AG08395 (cell line): ENCODE data around the gene ALPL.

Source experiments
- DNase-seq: peaks from one replicate; pipeline ENCODE4 v3.0.0; 2012; ENCODE audit warnings: mixed read lengths, low spot score

Gene ALPL

DNA sequence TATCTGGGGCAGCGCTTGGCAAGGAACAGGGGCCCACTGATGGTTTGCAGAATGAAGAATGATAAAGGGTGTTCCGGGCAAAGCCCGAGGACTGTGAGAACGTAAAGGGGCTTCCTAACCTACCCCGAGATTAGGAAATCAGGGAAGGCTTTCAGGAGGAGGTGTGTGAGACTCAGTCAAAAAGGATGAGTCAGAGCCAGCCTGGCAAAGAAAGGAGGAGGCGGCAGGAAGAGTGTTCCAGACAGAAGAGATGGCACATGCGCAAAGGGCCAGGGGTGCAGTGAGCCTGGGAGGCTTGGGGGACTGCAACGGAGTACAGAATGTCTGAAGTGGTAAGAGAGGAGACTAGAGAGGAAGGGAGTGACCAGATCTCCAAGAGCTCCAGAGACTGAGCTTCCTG is 89.7 kb downstream of the ALPL start:
- DNase-seq = no peak

DNA sequence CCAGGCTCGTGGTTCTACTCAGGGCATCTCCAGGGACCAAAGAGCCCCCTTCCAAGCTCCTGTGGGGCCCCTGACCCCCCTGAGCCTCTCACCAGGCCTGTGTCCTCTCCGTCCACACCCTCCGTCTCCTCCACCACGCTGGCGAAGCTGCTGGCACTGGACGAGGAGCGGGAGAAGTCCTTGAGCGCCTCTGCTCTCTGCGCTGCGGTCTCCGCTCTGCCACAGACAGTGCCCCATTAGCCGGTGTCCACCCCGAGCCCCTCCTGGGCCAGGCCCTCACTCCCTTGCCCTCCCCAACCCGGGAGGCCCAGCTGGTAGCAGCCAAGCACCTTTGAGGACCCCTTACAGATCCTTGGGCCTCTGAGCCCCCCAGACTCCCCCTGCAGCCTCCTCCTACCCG is 90.2 kb downstream of the ALPL start:
- DNase-seq = no peak

DNA sequence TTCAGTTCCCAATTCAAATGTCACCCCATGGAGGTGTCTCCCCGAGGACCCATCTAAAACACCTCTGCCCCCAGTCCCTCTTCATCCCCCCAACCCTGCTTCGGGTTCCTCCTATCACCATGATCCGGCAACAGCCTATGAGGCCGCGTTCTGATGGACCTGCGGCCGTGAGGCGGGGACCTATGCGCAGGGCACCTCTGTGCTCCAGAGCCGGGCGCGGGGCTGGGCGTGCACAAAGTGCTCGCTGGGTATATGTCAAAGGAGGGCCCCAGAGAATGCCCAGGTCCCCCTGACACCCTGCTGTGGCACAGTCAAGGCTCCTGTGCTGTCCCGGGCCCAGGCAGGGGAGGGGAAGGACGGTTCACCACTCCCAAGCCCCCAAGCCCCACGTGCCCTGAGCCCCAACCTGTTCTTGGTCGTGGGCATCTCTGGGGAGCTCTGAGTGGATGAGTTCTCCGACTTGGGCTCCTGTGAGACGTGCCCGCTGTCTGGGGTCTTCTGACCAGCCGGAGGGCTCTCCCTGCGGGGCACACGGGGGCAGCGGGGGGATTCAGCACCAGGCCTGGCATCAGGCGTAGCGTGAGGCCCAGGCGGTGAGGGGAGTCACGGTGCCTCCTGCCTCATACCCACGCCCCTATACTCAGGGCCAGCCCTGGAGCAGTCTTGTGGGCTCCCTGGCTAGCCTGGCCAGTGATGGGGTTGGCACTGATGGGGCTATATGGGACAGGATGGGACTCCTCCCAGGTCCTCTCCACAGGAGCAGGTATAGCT is 92.2 kb downstream of the ALPL start:
- DNase-seq = no peak

DNA sequence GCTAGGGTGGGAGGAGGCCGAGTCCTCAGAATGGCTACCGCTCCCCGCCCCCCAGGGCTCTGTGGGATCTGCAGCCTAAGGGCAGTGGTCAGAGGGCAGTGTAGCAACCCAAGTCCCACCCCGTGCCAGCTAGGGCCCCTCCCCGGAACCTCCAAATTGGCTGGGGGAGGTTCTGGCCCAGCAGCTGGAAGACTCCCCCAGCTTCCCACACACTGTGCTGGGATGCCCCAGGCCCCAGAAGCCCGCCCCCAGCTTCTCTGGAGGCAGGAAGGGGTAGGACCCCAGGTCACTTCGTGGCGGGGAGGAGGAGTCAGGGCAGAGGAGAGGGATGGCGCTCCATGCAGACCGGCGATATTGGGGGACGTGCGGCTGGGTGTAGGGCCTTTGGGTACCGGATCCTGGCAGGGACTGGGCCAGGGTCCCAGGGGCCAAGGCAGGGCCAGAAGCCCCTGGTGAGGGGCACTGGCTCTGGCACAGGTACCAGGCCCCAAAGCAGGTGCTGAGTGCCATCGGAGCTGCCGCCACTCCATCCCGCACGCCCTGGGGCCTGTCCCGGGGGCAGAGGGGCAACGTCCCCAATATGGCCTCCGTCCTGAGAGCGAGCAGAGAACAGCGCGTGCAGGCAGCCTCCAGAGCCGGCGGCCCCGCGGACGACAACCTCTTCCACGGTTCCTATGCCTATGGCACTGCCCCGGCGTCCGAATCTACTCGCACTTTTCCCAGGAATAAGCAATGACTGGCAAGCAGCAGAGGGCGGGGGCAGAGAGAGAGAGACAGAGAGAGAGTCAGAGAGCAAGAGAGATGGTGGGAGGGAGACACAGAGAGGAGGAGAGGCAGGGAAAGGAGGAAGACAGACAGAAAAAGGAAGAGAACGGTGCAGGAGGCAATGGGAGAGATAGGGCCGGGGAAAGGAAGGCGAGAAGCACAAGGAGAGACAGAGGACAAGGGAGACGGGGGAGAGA is 94.2 kb downstream of the ALPL start:
- DNase-seq = no peak

DNA sequence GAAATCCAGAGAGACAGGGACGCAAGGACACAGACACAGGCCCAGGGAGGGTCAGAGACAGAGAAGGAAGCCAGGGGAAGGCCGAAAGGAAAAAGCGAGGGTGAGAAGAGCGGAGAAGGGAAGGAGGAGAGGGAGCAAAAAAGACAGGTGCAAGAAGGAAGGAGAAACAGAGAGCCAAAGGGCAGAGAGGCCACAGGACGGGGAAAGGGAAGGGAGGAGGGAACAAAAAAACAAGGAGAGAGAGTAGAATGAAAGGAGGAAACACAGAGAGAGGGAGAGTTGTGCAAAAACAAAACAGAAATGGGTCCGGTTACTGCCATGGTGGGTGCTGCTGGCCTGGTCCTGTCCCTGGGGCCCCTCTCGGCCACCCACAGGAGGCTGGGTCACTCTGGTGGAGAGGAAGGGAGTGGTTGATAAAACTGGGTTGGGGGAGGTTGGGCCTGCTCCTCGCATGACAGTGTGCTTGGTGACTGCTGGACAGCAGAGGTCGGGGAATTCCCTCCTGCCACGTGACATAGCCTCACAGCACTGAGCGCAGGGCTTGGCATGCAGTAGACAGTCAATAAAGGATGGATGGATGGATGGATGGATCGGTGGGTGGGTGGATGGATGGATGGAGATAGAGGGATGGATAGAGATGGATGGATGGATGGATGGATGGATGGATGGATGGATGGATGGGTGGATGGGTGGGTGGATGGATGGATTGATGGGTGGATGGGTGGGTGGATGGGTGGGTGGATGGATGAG is 95.2 kb downstream of the ALPL start:
- no peak for DNase-seq

DNA sequence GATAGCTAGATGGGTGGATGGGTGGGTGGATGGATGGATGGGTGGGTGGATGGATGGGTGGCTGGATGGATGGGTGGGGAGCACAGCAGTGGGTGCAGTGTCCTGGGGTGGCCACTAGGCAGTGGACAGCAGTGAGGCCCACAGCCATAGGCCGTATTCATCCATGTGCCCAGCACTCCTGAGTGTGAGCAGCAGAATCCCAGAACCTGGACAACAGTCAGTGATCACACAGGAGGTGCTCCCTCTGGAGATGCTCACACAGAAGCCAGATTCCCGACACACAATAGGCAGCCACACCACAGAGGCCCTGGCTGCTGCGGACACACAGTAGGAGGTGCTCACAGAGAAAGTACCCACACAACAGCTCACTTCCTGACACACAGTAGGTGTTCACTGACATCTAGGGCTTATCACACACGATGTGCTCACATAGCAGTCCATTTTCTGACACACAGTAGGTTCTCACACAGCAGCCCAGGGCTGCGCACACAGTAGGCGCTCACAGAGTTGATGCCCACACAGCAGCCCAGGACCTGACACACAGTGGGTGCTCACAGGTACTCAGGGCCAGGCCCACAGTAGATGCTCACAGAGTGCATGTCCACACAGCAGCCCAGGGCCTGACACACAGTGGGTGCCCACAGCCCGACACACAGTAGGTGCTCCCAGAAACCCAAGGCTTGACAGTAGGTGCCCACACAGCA is 95.9 kb downstream of the ALPL start:
- DNase-seq = no peak

DNA sequence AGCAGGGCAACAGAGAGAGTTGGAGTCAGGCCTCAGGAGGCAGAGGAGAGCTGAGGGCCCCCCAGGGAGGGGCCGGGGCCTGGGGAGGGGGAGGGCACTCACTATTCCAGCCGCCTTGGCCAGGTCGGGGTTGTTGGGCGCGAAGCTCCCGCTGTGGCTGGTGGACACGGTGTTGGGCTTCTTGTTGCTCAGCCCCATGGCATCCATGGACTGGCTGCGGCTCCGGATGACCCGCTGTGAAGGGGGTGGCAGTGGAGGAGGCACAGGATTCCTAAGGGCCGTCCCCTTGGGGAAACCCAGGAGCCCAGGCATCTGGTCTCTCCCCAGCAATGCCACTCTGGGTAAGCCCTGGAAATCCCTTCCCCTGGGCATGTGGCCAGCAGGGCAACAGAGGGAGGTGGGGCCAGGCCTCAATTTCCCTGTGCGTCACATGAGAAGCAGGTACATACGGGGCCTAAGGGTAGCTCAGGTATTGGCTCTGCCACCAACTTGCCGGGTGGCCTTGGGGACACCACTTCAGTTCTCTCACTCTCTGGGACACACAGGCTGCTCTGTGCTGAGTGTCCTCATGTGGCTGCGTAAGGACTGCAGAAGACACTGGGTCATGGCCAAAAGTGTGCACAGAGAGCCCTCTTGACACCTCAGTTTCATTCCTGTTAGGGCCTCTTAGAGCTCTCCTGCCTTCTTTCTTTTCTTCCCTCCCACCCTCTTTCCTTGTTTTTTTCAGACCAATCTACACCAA is 96.9 kb downstream of the ALPL start:
- DNase-seq = no peak

DNA sequence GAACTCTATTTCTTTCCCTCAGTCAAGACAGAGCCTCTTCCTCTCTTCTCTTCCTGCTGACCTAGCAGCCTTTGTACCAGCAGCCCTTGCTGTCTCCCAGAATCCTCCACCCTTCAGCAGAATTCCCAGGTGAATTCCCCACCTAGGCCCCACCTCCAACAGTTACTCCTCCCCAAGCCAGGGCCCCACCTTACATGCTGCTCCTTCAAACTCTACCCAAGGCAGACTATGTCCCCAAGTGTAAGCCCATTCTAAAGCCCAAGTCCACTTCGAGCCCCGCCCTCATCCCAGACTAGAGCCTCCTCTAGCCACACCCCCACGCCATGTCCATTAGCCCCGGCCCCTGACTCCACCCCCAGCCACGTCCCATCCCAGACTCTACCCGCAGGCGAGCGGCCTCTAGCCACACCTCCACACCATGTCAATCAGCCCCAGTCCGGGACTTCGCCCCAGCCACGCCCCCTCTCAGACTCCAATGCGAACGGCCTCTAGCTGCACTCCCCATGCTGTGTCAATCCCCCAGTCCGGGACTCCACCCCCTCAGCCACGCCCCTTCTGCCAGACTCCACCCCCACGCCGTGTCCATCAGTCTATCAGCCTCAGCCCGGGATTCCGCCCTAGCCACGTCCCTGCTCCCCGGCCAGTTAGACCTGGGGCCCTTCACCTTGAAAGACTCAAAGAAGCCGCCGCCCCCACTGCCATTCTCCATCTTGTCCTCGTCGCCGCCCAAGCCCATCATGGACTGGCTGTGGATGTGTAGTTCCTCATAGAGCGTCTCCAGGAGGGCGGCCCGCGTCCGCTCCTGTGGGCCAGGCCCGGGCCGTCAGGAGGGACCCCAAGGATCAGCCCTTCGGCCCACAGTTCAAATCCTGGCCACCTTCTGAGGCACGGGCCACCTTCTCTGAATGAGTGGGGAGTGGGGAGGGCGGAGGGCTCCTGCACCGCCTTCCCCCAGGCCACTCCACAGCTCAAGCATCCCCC is 98.6 kb downstream of the ALPL start:
- peak; percentile 75 for DNase-seq

DNA sequence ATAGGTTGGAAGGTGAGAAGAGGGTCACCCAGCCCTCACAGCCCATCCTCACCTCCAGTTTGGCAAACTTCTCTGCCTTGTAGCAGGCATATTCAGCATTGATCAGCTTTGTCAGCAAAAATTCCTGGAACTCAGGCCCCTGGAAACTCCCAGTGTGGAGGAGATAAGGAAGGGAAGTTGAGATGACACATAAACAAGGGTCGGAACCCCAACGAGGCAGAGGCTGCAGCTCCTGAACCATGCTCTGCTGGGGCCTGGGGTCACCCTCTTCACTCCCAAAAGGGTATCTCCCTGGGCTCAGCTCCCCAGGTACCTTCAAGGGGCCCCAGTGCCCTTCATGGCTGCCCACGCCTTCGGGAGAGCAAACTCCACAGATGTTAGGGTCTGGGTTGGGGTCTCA is 99.6 kb downstream of the ALPL start:
- no peak for DNase-seq

DNA sequence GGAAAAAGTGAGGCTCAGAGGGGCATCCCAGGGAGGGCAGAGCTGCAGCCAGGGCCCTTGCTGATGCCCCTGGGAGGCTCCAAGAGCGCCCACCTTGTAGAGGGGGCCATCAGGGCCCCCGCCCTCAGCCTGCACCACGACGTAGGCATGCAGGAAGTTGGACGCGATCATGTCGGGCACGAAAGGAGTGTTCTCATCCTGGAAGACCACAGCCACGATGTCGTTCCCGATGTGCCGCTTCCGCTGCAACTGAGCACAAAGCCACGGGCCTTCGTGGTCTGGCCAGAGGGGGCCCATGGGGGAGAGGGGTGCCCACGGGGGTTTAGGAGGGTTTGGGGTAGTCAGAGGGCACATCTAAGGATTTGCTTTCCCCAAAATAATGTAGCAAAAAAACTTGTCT is 100.8 kb downstream of the ALPL start:
- DNase-seq = no peak

DNA sequence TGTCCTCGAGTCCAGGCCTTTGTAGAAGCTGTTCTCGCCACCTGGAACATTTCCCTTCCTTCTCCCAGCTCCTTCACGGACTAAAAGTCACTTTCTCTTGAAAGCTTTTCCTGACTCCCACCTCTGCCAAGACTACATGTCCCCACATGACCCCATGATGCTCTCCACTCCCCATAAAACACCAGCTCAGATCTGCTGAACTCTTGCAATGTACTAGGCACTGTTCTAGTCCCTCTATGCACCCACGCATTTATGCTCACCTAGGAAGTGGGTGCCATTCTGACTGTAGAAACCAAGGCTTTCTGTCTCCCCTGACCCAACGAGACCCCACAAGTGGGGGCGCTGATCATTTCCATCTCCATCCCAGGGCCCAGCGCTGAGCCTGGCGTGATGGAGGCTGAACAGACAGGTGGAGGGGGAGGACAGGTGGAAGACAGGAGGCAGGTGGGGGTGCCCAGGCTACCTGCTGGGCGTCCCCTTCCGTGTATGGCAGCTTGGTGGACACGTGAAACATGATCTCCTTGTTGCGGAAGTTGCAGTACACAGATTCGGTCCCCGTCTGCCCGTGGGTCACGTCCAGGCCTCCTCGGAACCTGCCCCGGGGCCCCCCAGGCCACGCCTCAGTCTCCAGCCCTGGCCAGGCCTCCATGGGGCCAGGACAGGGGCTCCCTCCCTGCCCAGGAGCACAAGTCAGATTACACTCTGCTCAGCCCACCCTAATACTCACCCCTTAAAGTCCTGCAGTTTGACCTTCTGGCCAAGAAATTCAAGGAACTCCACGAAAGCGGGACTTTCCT is 102.0 kb downstream of the ALPL start:
- DNase-seq = no peak

DNA sequence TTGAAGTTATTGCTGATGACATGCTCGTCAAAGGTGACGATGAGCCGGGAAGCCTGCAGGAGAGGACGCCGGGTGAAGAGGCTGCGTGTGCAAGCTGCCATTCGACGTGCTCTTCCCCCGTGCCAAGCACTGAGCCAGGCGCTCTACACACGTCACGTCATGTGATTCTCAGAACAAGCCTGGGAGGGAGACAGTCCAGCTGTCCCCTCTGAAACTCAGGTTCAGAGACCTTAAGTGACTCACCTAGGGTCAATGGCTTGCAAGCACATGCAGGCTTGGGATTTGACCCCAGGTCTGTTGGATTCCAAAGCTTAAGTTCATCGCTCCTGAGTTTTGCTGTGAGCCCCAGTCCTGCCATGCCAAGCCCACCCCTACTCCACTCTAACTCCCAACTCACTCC is 102.8 kb downstream of the ALPL start:
- DNase-seq = no peak

DNA sequence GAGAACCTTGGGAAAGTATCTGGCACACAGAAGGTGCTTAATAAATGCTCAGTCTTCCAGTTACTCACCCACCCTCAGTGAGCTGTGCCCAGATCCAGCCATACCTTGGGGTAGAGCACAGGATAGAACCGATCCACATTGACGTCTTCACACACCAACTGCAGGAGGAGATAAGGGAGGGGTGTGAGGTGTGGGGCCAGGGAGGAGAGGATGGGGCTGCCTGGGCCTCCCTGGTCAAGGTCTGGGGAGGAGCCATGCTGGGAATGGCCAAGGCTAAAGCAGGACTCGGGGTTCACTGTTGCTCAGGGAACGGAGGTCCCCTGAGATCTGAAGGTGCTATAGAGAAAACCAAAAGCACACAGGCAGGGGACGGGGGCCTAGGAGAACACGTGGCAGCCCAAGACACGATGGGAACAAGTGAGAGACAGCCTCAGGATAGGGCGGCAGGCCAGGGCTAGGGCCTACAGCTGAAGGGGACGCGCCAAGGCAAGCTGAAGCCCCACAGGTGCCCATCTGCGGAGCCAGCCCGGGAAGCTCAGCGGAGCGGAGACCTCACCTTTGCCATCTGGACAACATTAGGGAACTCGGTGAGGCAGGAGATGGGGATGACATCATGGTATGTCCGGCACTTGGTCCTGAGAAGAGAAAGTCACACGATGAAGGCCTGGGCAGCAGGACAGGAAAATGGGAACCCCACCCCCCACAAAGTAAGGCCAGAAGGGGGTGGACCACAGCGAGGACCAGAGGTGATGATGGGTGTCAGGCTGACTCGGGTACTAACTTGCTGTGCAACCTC is 104.0 kb downstream of the ALPL start:
- DNase-seq = no peak

DNA sequence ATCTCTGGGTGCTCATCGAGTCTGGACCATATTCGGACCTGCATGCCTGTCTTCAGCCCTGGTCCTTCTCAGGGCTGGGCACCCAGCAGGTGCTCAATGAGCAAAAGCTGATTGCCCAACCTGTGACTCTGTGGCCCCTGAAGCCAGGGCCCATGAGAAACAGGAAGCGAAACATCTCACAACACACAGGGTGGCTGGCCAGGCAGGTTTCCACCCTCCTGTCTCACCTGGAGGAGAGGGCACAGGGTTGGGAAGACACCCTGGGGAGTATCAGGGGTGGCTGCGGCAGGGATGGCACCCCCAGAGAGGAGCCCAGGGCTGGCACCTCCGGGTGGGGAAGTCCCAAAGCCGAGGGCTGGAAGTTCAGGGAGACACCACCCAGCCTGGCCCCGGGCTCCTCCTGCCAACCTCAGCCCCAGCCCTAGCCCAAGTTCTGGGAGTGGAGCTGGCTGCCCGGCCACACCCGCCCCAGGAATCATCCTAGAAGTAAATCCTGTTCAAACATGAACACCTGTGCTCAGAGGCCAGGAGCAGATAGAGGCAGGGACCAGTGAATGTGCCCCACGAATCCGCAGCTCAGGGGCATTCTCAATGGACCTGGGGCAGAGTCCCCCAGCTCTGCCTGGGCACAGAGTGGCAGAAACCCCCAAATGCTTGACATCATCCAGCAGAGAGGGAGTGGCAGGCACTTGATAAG is 105.3 kb downstream of the ALPL start:
- no peak for DNase-seq

DNA sequence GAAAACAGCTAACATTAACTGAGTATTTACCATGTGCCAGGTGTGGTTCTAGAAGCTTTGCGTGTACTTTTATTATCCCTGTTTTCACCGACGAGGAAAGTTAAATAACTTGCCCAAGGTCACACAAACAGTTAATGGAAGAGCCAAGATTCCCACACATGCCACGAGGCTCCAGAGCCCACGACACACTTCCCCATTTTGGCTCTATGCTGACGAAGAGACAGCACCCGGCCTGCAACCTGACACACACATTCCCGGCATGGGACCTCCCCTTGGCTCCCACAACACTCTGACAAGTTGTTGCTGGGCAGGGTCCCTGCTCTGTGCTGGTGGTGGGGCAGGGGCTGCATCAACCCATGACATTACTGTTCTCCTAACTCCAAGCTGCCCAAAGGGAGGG is 107.1 kb downstream of the ALPL start:
- DNase-seq = no peak

DNA sequence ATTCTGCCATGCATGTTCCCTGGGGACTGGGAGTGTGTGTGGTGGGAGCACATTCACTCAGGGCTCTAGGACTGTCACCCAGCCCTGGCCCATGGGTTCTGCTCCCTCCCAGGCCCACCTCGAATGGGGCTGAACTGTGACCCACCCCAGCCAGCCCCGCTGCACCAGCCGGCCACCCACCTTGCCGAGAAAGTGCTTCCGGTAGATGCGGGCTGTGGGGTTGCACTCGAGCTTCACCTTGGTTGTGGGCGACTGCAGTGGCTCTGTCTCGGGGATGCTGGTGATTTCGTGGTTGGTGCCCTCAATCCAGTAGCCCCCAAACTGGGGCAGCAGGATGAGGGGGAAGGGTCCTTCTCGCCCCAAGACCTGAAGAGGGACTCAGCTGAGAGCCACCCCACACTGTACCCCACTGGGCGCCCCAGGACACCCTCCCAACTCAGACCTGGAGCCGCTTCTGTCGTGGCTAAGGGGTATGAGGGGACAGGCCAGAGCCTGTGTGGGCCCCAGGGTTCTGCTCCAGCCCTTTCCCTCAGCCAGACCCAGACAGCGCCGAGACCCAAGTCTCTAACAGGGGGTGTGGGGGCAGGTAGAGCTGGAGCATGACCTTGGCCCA is 108.0 kb downstream of the ALPL start:
- no peak for DNase-seq

DNA sequence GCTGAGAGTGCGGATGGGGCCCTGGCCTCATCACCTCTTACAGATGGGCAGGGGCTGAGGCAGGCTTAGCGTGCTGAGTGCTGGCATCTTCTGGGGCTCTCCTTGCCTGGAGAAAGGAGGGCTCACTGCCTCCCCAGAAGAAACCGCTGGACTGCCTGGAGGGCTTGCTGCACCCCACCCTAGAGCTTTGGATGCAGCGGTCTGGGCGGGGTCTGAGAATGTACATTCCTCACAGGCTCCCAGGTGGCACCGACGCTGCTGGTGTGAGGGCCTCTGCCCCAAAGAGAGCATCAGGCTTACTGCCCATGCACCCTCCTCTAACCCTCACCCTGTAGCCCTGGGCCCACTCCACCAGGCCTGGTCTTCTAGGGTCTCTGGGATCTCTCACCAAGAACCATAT is 108.8 kb downstream of the ALPL start:
- DNase-seq = no peak
